Effector memory CD8-positive, alpha-beta T cell (primary cell): Measurements from ENCODE around the gene FAM72C.
"Not testable (repeated sequence)": the region's sequence is repeated elsewhere in the genome, so short reads cannot be mapped to it uniquely, and the experiment has no call there.

Experiments used
- ATAC-seq: fragments of 150-1000 bp; cut with Tn5 transposase; replicated peaks from 2 replicates; pipeline ENCODE4 v1.10.0; 2021; ENCODE audit warnings: mild to moderate bottlenecking, moderate library complexity
- DNase-seq, 3 experiments: peaks; one replicate each; pipeline ENCODE4 v3.0.0; 2021
- H3K27ac Mint-ChIP-seq, 2 donors: one replicate each; pipeline ENCODE4 v1.8.0; 2022; ENCODE audit warnings: mild to moderate bottlenecking in 2 of 2, mixed read lengths in 2 of 2, moderate library complexity in 2 of 2
- H3K27me3 Mint-ChIP-seq, 2 donors: one replicate each; pipeline ENCODE4 v1.8.0; 2022; ENCODE audit warnings: mixed read lengths in 2 of 2
- H3K36me3 Mint-ChIP-seq: one replicate; pipeline ENCODE4 v1.8.0; 2022; ENCODE audit warnings: mild to moderate bottlenecking, moderate library complexity, mixed read lengths; ENCODE audit not compliant: insufficient read depth
- H3K4me1 Mint-ChIP-seq, 2 donors: one replicate each; pipeline ENCODE4 v1.8.0; 2022; ENCODE audit warnings: low read depth in 2 of 2, mixed read lengths in 2 of 2
- H3K4me3 Mint-ChIP-seq, 2 donors: one replicate each; pipeline ENCODE4 v1.8.0; 2022; ENCODE audit warnings: mild to moderate bottlenecking in 2 of 2, mixed read lengths in 2 of 2, moderate library complexity in 2 of 2
- H3K9me3 Mint-ChIP-seq, 2 donors: one replicate each; pipeline ENCODE4 v1.8.0; 2022; ENCODE audit warnings: mixed read lengths in 2 of 2
- total RNA-seq, 9 experiments: gene quantifications; one replicate each; lab custom pipeline; 2026; lab: John Stamatoyannopoulos, UW

The FAM72C gene
- 0 to 0.18 (median 0.07) reads per million in 9 experiments for total RNA-seq

DNA sequence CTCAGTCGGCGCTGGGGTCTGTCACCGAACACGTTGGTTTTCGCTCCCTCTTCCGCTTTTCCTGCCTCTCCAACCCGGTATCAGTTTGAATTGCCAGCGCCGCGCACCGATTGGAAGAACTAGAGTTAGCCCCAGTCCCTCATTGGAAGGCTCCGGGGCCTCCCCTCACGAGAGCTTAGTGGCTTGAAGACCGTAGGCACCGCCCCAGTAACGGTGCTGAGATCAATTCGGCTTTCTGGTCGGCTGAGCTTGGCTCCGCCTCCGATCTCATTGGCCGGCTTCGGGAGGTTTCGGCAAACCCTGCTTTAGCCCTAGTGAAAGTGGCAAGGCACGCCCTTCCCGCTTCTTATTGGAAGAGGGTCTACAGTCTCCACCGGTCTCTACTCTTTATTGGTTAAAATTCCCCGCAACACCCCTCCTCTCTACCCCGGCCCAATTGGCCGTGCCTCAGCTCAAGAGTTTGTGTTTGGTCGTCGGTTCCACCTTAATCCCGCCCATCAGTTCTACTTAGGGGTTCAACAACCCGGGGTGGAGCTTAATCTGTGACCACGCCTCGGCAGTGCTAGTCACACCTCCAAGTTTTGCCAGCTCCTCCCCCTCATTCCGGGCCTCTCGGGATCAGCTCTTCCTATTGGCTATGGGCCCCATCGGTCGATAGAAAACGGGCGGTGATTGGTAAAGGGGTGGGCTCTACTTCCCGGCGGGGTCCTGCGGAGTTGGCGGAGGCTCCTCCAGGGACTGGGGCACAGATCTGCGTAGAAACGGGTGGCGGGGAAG lies at the start of gene FAM72C:
Gene FAM72C (minus strand): TSS at position 63 of the 777 bp plus-strand sequence. CDS start 845 bp downstream, outside the sequence.
- not testable (repeated sequence) for H3K36me3 Mint-ChIP-seq, H3K27ac Mint-ChIP-seq, H3K9me3 Mint-ChIP-seq, H3K4me3 Mint-ChIP-seq, H3K27me3 Mint-ChIP-seq, H3K4me1 Mint-ChIP-seq, DNase-seq
- ATAC-seq = peak; percentile 81

DNA sequence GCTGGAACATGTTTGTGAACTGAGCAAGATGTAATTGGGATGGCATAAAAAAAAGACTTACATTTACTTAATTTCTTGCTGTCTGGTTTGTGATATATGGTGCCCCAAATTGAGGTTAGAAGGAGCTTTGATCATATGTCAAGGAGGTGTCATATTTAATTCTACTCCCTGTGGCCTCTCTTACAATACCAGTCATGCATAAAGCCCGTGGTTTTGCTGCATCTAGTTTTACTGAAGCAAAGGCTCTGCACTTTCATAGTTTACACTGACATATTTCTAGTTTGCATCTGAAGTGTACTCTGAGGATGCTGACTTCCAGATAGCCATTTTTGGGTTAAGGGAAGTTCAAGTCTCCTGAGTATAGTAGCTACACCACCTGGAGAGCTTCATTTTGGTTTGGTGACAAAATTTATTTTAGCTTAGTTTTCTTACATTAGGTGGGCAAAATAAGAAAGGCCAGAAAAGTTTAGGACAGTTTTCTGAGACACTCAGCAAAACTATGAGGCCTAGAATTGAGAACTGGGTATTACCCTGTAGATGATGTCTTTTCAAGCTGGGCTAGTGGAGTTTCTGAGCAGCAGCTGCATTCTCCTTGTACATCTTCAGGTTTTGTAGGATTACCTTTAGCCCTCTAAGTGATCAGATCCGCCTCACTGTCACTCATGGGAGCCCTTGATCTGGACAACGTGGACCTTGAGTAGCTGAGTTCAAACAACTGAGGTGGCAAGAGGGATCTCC lies 48.4 kb upstream of the FAM72C start:
- H3K4me1 Mint-ChIP-seq, H3K4me3 Mint-ChIP-seq, H3K36me3 Mint-ChIP-seq, DNase-seq, ATAC-seq, H3K27ac Mint-ChIP-seq, H3K27me3 Mint-ChIP-seq, H3K9me3 Mint-ChIP-seq: not testable (repeated sequence)

DNA sequence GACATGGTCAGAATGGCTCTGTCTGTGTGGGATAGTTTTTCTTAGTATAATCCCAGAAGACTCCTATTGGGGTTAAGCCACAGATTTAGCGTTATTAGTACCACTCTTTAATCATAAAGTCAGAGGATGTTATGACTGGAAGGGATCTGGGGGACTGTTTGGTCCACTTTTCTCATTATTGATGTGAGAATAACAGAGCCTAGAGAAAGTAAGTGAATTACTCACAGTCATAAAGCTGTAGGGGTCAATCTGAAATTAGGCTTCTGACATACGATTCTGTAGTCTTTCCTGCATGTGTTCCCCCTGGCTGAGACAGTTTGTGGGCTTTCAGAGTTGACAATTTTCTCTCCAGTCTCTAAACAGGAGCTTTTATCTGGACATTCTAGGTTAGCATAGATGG lies 47.3 kb upstream of the FAM72C start:
- ATAC-seq, H3K27ac Mint-ChIP-seq, DNase-seq, H3K27me3 Mint-ChIP-seq, H3K36me3 Mint-ChIP-seq, H3K4me1 Mint-ChIP-seq, H3K4me3 Mint-ChIP-seq, H3K9me3 Mint-ChIP-seq: not testable (repeated sequence)

DNA sequence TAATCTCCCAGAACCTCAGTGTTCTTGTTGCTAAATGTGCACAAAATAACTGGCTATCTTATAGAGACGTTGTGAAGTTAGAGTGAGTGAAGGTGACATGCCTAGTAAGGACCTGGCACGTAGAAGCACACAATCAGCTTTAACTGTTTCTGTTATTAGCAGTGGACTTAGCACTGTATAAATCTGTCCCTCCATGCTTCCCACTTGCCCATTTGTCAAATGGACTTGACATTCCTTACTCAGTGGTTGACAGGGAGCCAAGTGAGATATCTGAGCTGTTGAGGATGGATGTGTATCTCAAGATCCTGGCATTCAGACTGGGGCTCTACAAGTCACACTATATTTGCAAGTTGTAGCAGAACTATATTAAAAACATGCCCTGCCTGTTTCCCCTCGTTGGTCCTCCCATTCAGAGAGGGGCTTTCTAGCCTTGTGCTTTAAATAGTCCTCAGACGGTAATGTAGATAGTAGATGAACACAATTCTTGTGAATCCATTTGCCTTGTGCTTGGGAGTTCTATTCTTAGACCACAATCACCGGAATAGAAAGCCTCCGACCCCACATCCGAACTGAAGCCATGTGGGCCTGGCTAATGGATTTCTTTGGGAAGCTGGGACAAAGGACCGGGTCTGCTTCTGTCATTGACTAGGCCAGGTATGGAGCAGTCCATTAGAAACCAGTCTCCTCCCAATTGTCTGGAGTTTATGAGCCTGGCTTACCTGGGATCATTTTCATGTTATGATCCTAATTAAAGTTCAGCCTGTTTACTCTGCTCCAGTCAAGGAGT lies 43.6 kb upstream of the FAM72C start:
- not testable (repeated sequence) for H3K36me3 Mint-ChIP-seq, H3K9me3 Mint-ChIP-seq, ATAC-seq, H3K27me3 Mint-ChIP-seq, H3K27ac Mint-ChIP-seq, H3K4me1 Mint-ChIP-seq, H3K4me3 Mint-ChIP-seq, DNase-seq

DNA sequence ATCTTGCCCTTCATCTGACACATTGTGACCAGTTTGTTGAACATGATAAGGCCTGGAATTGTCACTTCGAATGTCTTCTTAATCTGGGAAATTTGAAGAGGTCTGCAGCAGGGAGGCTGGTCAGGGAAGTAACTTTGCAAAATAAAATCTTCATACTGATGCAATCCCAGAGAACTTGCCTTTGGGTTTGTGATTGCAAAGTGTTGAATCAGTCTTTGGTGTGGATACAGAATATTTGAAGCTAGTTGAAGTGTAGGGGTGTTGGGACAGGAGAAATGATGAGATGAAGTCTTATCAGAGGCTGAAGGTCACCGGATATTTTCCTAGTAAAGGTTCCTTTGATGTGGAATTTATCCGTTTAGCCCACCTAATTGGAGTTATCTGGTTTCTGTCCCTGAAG lies 42.7 kb upstream of the FAM72C start:
- not testable (repeated sequence) for H3K4me1 Mint-ChIP-seq, H3K27me3 Mint-ChIP-seq, DNase-seq, H3K36me3 Mint-ChIP-seq, H3K4me3 Mint-ChIP-seq, H3K9me3 Mint-ChIP-seq, ATAC-seq, H3K27ac Mint-ChIP-seq

DNA sequence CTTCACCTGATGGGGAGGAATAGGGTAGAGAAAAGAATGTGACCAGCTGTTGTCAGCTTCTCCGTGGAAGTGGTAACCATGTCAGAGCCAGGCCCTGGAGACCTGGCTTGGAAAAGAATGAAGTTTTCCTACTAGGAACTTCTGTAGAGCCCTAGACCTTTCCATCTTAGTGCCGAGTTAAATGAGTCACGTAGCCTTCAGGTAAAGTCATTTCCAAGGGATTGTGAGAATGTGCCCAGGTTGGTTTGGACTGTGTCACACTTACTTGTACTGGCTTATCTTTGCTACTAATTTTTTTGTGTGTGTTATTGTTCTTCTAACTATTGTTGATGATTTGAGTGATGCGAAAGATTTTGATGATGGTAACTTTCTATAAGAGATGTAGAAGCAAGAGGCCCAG lies 42.3 kb upstream of the FAM72C start:
- not testable (repeated sequence) for H3K9me3 Mint-ChIP-seq, H3K4me1 Mint-ChIP-seq, H3K36me3 Mint-ChIP-seq, ATAC-seq, H3K27ac Mint-ChIP-seq, H3K27me3 Mint-ChIP-seq, H3K4me3 Mint-ChIP-seq, DNase-seq

DNA sequence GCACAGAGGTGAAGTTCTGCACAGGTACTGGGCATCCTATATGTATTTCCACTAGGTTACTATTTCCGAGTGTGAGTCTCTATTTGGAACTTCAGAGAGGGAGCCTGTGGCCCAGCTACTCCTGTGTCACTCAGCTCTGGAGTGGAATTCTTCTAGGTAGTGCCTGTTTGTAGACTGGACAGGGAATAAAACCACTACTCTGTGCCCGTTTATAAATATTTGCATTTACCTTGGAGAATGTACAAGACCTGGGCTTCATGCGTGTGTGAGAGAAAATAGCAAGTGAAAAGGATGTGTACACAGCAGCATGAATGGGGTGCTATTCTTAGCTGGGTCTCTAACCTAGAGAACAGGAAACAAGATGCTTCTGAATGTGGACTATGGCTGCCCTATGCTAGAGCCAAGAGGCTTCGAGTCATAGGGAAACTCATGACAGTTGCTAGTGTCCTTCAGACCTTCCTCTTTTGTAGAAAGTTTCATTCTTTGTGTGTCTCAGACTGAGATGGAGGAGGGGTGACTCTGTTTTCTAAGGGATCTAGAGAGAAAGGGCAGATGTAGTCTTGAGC lies 40.5 kb upstream of the FAM72C start:
- not testable (repeated sequence) for H3K27ac Mint-ChIP-seq, H3K4me1 Mint-ChIP-seq, DNase-seq, H3K27me3 Mint-ChIP-seq, H3K4me3 Mint-ChIP-seq, H3K9me3 Mint-ChIP-seq, H3K36me3 Mint-ChIP-seq
- peak; percentile 69 for ATAC-seq

DNA sequence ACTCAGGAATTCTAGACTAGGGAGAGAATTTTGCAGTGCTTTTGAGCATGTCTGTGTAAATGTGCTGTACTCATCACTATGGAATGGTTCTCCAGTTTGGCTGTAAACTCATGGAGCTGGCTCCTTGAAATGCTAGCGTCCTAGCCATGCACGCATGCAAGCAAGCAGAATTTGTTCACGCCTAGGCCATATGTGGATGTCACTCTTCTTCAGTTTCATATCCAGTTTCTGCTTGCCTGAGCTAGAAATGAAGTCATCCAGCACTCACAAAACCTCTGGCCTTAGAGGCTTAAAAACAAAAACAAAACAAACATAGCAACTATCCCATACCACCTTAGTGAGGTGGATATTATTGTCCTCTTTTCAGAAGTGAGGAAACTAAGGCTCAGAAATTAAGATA lies 37.6 kb upstream of the FAM72C start:
- H3K9me3 Mint-ChIP-seq, H3K36me3 Mint-ChIP-seq, H3K4me3 Mint-ChIP-seq, H3K4me1 Mint-ChIP-seq, H3K27me3 Mint-ChIP-seq, H3K27ac Mint-ChIP-seq, DNase-seq: not testable (repeated sequence)
- peak; percentile 42 for ATAC-seq

DNA sequence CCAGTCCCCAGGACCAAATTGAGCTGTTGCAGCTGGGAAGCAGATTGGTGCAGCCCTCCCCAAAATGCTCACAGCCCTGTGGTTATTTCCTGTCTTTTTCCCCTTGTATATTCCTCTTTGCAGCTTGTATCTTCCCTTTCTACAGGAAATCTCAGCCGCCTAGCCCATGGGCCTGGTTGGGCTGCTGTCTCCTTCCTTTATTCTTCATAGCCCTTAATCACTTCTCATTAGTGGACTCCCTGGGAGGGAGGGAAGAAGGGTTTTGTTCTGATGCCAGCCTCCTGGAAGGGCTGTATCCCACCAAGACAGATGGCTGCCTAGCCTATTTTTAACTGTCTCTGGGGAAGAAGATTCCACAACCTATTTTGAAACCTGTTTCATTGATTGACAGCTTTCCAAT lies 32.5 kb upstream of the FAM72C start:
- ATAC-seq, H3K4me3 Mint-ChIP-seq, H3K36me3 Mint-ChIP-seq: not testable (repeated sequence)

DNA sequence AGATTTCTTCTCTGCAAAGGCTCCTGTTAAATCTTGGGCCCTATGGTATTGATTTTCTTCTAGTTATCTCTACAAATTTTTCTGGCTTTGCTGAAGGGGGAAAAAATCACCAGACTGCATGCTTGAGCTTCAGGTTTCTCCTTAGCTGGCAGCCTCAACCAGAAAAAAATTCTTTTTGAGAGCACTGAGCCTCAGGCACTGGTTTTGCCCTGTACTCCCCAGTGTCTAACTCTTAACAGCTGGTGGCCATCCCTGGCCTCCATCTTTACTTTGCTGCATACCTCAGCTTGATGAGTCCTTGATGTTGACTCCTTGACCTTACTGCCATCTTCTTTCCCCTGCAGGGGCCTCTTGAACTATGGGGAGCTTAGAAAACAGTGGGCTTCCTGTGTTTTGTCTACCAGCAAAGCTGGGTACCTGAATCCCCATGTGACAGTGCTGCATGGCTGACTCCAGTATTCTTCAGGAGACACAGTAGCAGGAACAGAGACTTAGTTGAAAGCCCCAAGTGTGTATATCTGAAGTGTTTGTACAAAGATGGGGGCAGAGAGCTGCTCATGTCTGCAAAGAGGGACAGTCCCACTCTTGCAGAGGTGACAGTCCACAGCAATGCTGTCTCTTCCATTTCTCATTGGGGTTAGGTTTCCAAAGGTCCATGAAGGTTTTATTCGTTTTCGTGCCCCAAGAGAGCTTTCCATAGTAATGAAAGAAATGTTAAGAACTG lies 31.7 kb upstream of the FAM72C start:
- H3K9me3 Mint-ChIP-seq, DNase-seq, ATAC-seq, H3K27me3 Mint-ChIP-seq, H3K36me3 Mint-ChIP-seq, H3K4me1 Mint-ChIP-seq, H3K27ac Mint-ChIP-seq, H3K4me3 Mint-ChIP-seq: not testable (repeated sequence)

More for the DNA sequence above, 32.5 kb upstream of the FAM72C start:
- not testable (repeated sequence) for H3K27me3 Mint-ChIP-seq, H3K4me1 Mint-ChIP-seq, H3K9me3 Mint-ChIP-seq, H3K27ac Mint-ChIP-seq, DNase-seq

DNA sequence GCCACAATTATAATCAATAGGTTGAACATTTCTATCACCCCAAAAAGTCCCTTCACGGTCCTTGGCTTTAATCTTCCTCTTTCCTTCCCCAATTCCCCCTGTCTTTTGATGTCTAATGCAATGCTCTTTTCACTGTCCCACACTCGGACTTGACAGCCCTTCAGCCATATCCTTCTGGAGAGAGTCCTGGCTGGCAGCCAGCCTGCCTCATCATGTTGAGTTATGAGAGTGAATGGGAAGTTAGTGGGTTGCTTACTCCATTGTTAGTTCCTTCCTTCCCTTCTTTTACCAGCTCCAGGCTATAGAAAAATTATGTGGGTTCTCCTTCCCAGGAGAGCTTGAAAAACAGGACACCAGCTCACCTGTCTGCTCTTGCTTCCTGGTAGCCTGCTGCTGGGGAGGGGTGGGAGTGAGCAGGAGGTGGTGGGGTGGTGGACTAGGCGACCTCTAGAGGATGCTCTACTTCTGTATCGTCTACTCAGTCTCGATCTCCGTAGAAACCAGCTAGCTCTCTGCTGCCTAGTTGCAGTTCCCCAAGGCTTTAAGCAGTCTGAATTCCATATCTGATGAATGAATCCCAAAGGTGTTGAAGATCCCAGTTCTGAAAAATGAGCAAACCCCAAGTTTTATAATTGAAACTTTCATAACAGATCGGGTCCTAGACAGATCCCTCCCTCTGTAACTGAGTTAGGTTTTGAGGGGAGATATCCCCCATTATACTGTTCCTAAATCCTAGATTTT lies 30.5 kb upstream of the FAM72C start:
- H3K36me3 Mint-ChIP-seq, DNase-seq, H3K27ac Mint-ChIP-seq, H3K4me1 Mint-ChIP-seq, H3K4me3 Mint-ChIP-seq, H3K9me3 Mint-ChIP-seq, ATAC-seq, H3K27me3 Mint-ChIP-seq: not testable (repeated sequence)

DNA sequence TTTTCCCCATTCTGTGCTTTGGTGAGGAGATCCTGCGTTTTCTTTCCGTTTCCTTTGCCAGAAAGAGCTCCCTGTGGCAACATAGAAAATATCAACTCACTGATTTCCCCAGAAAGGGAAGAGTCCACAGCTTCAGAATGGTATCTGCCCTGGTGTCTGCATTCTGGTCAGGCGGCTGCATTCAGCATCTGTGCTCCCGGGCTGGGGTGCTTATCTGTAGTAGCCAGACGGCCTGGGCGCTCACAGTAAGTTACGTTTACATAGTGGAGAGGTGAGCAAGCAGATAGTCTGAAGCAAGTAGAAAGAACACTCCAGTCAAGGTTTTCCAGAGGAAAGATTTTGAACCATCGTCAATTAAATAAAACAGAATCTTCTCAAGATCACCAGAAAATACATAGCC lies 29.3 kb upstream of the FAM72C start:
- not testable (repeated sequence) for ATAC-seq

More for the DNA sequence above, 29.3 kb upstream of the FAM72C start:
- H3K27ac Mint-ChIP-seq, DNase-seq, H3K27me3 Mint-ChIP-seq, H3K36me3 Mint-ChIP-seq, H3K4me3 Mint-ChIP-seq, H3K4me1 Mint-ChIP-seq, H3K9me3 Mint-ChIP-seq: not testable (repeated sequence)
